ENCODE measurements around the gene ERCC4. TPM values are rescaled to one million over a fixed set of nuclear protein-coding genes. Genes with fewer than 3 reads are reported as not detected.
A peak's percentile ranks its signal among the peaks of the same experiment; 100 is the strongest.

Gene ERCC4
- total RNA-seq, 1 donor from 2014 or later = 11.9 TPM

DNA sequence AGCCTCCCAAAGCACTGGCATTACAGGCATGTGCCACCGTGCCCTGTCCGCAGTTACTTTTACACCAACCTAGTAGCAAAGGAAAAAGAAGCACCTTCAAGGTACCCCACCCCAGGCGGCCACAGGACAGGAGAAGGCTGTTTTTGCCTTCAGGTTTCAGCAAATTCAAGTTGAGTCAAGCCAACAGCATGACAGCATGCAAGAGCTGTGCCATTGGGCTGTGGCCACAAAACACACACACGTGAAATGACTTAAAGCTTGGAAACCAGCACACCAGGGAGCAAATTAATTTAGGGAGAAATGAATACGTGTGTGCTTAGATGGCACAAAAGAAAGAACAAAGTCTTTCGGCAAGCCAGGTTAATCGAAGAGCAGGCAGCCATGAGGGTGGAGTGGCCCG, 39.7 kb downstream of the ERCC4 start:
- Mint-ChIP-seq H3K4me1 (ENCODE audit: low read depth) (peaks cover 22% of the 10 kb centered on the region), H3K27ac (no peak overlapping the region), H3K36me3 (ENCODE audit: low read depth) (no peaks in the 10 kb centered on the region), H3K4me3 (ENCODE audit: low read depth) (no peak overlapping the region), H3K9me3 (no peaks in the 10 kb centered on the region), H3K27me3 (ENCODE audit: low read depth) (peaks cover 14% of the 10 kb centered on the region)
- no peak for DNase-seq (ENCODE audit: low spot score)
- intact Hi-C loops (cut with micrococcal nuclease) = no loop called here

DNA sequence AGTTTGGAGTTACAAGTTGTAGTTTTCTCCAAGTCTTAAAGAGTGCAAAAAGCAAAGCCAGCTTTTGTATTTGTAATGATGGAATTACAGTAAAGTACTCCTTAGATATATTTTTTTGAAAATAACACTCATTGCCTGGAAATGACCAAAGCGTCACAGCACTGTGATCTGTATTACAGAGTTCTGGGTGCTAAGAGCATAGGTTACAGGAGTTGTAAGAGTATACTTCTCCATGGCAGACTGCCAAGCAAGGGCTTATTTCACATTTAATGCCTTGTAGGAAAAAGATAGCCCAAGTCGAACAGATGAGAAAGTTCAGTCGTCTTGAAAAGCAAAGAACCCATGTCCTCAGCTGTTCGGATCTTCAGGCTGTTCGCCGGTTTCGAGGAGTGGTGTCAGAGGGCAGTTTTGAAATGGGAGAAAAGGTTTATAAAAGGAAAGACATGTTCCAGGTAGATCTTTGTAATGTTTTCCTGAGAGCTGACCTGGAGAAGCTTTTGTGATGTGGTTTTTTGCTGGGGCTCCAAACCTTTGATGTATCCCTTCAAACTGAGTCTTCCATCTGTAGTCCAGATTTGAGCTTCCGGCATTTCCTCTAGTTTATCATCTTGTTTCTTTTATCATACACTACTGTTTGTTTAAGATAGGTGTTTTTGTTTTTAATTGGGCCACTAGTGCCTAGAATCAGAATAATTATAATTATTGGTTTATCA, 41.3 kb downstream of the ERCC4 start:
- Mint-ChIP-seq H3K4me1 (ENCODE audit: low read depth) (peaks cover 16% of the 10 kb centered on the region), H3K36me3 (ENCODE audit: low read depth) (no peaks in the 10 kb centered on the region), H3K4me3 (ENCODE audit: low read depth) (no peak overlapping the region), H3K27ac (no peak overlapping the region), H3K27me3 (ENCODE audit: low read depth) (peaks cover 30% of the 10 kb centered on the region), H3K9me3 (no peaks in the 10 kb centered on the region)
- DNase-seq (ENCODE audit: low spot score) = no peak
- intact Hi-C loops (cut with micrococcal nuclease) = no loop called here

DNA sequence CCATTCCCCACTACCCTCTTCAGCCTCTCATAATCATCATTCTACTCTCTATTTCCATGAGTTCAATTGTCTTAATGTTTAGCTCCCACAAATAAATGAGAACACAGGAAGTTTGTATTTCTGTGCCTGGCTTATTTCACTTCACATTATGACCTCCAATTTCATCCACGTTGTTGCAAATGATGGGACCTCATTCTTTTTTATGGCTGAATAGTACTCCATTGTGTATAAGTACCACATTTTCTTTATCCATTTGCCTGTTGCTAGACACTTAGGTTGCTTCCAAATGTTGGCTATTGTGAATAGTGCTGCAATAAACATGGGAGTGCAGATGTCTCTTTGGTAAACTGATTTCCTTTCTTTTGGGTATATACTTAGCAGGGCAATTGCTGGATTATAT, 42.3 kb downstream of the ERCC4 start:
- Mint-ChIP-seq H3K36me3 (ENCODE audit: low read depth) (no peaks in the 10 kb centered on the region), H3K4me3 (ENCODE audit: low read depth) (no peak overlapping the region), H3K9me3 (no peaks in the 10 kb centered on the region), H3K27me3 (ENCODE audit: low read depth) (peaks cover 36% of the 10 kb centered on the region), H3K4me1 (ENCODE audit: low read depth) (peaks cover 8% of the 10 kb centered on the region), H3K27ac (no peak overlapping the region)
- no peak for DNase-seq (ENCODE audit: low spot score)
- intact Hi-C loops (cut with micrococcal nuclease) = no loop called here

DNA sequence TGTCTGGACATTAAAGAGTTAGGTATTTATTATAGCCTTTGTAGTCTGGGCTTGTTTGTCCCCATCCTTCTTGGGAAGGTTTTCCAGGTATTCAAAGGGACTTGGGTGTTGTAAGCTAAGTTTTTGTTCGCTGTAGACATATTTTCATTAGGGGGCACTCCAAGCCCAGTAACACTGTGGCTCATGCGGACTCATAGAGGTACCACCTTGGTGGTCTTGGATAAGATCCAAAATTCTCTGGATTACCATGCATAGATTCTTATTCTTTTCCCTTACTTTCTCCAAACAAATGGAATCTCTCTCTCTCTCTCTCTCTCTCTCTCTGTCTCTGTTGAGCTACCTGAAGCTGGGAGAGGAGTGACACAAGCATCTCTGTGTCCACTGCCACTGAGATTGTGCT, 48.9 kb downstream of the ERCC4 start:
- H3K36me3 Mint-ChIP-seq (ENCODE audit: low read depth) = no peaks in the 10 kb centered on the region
- H3K4me1 Mint-ChIP-seq (ENCODE audit: low read depth) = peaks cover 10% of the 10 kb centered on the region
- no peaks in the 10 kb centered on the region for H3K9me3 Mint-ChIP-seq
- no peak for DNase-seq (ENCODE audit: low spot score)
- no peak overlapping the region for H3K27ac Mint-ChIP-seq
- H3K27me3 Mint-ChIP-seq (ENCODE audit: low read depth) = peaks cover 34% of the 10 kb centered on the region
- H3K4me3 Mint-ChIP-seq (ENCODE audit: low read depth) = no peak overlapping the region
- intact Hi-C loops (cut with micrococcal nuclease) = no loop called here

DNA sequence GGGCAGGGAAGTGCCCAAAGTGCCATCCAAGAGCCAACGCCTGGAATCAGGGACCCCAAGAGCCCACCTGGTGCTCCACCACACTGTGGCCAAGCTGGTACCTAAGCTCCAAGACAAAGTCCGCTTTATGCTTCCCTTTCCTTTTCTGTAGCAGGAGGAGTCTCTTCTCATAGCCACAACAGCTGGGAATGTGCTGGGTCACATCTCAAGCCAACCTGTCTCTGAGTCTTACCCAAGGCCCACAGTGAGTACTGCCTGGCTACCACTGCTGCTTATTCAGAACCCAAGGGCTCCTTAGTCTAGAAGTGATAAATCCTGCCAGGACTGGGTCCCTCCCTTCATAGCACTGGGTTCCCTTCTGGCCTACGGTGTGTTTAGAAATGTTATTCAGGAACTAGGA, 49.8 kb downstream of the ERCC4 start:
- Mint-ChIP-seq H3K4me3 (ENCODE audit: low read depth) (no peak overlapping the region), H3K27me3 (ENCODE audit: low read depth) (peaks cover 30% of the 10 kb centered on the region), H3K9me3 (no peaks in the 10 kb centered on the region), H3K4me1 (ENCODE audit: low read depth) (peaks cover 10% of the 10 kb centered on the region), H3K27ac (no peak overlapping the region), H3K36me3 (ENCODE audit: low read depth) (no peaks in the 10 kb centered on the region)
- DNase-seq (ENCODE audit: low spot score) = no peak
- intact Hi-C loops (cut with micrococcal nuclease) = no loop called here

DNA sequence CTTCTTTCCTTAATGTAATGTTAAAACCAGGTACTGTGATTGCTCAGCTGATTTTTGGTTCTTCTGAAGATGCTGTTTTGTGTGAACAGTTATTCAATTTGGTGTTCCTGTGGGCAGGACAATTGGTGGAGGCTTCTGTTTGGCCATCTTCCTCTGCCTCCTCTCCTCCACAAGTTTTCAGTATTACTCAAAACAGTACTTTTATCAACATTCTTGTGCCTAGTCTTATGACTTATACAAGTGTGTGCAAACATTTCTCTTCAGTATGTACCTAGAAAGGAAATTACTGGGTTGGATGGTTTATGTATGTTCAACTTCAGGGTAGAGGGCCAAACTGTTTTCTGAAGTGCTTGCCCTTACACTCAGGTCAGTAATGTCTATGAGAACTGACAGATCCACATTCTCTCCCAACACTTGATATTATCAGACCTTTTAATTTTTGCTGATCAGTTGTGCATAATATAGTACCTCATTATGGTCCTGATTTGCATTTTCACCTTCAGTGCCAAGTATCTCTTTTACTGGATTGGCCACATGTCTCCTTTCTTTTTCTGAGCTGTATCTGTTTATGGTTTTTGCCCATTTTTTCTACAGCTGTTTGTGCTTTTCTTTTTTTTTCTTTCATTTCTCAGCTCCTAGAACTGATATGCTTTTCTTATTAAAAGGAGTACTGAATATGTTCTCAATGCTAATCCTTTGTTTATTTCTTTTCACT, 50.9 kb downstream of the ERCC4 start:
- Mint-ChIP-seq H3K4me3 (ENCODE audit: low read depth) (no peak overlapping the region), H3K27me3 (ENCODE audit: low read depth) (peaks cover 19% of the 10 kb centered on the region), H3K9me3 (no peaks in the 10 kb centered on the region), H3K27ac (peak overlapping the region; percentile 8), H3K4me1 (ENCODE audit: low read depth) (peaks cover 10% of the 10 kb centered on the region), H3K36me3 (ENCODE audit: low read depth) (no peaks in the 10 kb centered on the region)
- intact Hi-C loops (cut with micrococcal nuclease) = no loop called here
- no peak for DNase-seq (ENCODE audit: low spot score)

DNA sequence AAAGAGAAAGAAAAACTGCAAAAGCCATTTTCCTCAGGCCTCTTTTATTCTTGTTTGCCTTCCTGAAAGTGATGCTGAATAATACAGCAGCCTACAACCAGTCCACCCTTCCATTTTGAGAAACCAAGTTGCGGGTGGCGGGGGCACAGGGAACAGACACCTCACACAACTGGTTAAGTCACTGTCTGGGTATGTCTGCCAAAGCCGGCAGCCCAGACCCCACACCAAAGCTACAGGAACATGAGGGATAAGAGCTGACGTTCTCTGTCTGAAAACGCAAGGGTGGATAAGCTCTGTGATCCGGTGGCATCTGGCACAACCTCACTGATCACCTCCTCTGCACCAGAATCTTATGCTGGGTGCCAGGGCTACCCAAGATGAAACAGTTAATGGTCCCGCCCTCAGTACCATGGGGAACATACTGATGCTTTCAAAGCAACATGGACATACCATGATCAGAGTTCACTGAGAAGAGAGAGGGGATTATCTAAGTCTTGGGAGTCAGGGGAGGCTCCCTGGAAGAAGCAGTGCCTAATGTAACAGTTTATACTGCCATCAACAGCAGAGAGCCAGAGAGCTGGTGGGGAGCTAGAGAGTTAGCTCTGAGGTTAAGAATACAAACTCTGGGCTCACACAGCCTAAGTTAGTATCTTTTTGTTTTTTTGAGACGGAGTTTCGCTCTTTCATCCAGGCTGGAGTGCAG, 53.5 kb downstream of the ERCC4 start:
- intact Hi-C loops (cut with micrococcal nuclease) = no loop called here
- Mint-ChIP-seq H3K4me1 (ENCODE audit: low read depth) (peaks cover 10% of the 10 kb centered on the region), H3K4me3 (ENCODE audit: low read depth) (no peak overlapping the region), H3K27ac (no peak overlapping the region), H3K36me3 (ENCODE audit: low read depth) (no peaks in the 10 kb centered on the region), H3K9me3 (no peaks in the 10 kb centered on the region), H3K27me3 (ENCODE audit: low read depth) (peaks cover 5% of the 10 kb centered on the region)
- no peak for DNase-seq (ENCODE audit: low spot score)

DNA sequence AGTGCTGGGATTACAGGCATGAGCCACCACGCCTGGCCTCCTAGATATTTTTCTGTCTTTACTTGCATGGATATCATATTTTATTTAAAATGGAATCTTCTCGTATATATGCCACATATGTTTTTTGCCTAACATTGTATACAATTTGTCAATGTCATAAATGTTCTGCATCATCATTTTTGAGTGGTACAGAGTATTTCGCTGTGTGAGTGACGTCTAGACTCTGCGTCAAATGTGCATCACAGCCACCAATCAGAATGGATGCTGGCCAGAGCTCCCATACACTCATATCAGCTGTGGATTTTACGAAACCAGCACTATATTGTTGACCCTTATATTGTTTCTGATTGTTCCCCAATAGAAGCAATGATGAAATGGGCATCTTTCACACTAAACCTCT, 57.2 kb downstream of the ERCC4 start:
- Mint-ChIP-seq H3K4me1 (ENCODE audit: low read depth) (no peaks in the 10 kb centered on the region), H3K9me3 (peaks cover 5% of the 10 kb centered on the region)

DNA sequence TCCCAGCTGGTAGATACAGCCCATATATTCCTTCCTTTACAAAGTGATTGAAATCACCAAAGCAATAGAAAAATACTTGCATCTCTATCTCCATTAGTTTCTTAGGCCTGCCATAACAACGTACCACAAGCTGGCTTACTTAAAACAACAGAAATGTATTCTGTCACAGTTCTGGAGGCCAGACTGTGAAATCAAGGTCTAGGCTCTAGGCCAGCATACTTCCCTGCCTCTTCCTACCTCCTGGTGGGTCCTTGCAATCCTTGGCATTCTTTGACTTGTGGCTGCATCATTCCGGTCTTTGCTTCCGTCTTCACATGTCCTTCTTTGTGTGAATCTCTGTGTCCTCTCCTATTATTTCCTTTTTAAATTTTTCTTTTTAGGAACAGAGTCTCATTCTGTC, 62.5 kb downstream of the ERCC4 start:
- Mint-ChIP-seq H3K27me3 (ENCODE audit: low read depth) (no peaks in the 10 kb centered on the region), H3K9me3 (peaks cover 5% of the 10 kb centered on the region), H3K4me3 (ENCODE audit: low read depth) (no peak overlapping the region), H3K4me1 (ENCODE audit: low read depth) (no peaks in the 10 kb centered on the region), H3K27ac (no peak overlapping the region), H3K36me3 (ENCODE audit: low read depth) (no peaks in the 10 kb centered on the region)
- intact Hi-C loops (cut with micrococcal nuclease) = no loop called here
- no peak for DNase-seq (ENCODE audit: low spot score)

More for the DNA sequence above, 57.2 kb downstream of the ERCC4 start:
- H3K27me3 Mint-ChIP-seq (ENCODE audit: low read depth) = no peaks in the 10 kb centered on the region
- no peak overlapping the region for H3K4me3 Mint-ChIP-seq (ENCODE audit: low read depth)
- DNase-seq (ENCODE audit: low spot score) = no peak
- H3K36me3 Mint-ChIP-seq (ENCODE audit: low read depth) = no peaks in the 10 kb centered on the region
- H3K27ac Mint-ChIP-seq = no peak overlapping the region
- intact Hi-C loops (cut with micrococcal nuclease) = no loop called here

DNA sequence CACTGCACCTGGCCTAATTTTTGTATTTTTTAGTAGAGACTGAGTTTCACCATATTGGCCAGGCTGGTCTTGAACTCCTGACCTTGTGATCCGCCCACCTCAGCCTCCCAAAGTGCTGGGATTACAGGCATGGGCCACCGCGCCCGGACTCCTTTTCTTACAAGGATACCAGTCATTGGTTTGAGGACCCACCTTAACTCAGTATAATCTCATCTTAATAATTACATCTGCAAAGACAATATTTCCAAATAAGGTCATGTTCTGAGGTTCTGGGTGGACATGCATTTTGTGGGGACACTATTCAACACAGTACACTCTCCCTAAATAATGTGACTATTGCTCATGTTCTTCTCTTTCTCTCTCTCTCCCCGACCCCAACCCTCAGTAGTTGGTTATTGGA, 63.7 kb downstream of the ERCC4 start:
- intact Hi-C loops (cut with micrococcal nuclease) = no loop called here
- Mint-ChIP-seq H3K4me1 (ENCODE audit: low read depth) (no peaks in the 10 kb centered on the region), H3K27me3 (ENCODE audit: low read depth) (no peaks in the 10 kb centered on the region), H3K36me3 (ENCODE audit: low read depth) (no peaks in the 10 kb centered on the region), H3K27ac (no peak overlapping the region), H3K4me3 (ENCODE audit: low read depth) (no peak overlapping the region), H3K9me3 (peaks cover 5% of the 10 kb centered on the region)
- DNase-seq (ENCODE audit: low spot score) = no peak

DNA sequence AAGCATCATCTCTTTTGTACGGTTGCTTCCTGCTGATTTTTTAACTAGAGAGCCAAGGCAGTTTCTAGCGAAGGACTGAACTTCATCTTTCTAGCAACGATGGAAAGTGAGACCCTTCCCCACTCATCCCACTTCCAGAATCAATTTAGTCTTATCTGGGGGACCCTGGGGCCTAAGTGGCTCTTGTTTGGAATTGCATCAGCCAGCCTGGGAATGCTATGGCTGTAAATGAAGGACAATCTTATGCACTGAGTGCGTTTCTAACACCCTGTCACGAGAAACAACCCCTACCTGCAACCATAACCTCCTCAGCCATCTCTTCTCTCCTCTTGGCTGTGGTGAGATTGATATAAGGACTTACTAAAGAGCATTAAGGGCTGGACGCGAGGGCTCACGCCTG, 64.8 kb downstream of the ERCC4 start:
- no peak for DNase-seq (ENCODE audit: low spot score)
- H3K9me3 Mint-ChIP-seq = peaks cover 5% of the 10 kb centered on the region
- intact Hi-C loops (cut with micrococcal nuclease) = no loop called here
- no peak overlapping the region for H3K4me3 Mint-ChIP-seq (ENCODE audit: low read depth)
- no peaks in the 10 kb centered on the region for H3K4me1 Mint-ChIP-seq (ENCODE audit: low read depth)
- no peak overlapping the region for H3K27ac Mint-ChIP-seq
- H3K27me3 Mint-ChIP-seq (ENCODE audit: low read depth) = no peaks in the 10 kb centered on the region
- H3K36me3 Mint-ChIP-seq (ENCODE audit: low read depth) = no peaks in the 10 kb centered on the region

DNA sequence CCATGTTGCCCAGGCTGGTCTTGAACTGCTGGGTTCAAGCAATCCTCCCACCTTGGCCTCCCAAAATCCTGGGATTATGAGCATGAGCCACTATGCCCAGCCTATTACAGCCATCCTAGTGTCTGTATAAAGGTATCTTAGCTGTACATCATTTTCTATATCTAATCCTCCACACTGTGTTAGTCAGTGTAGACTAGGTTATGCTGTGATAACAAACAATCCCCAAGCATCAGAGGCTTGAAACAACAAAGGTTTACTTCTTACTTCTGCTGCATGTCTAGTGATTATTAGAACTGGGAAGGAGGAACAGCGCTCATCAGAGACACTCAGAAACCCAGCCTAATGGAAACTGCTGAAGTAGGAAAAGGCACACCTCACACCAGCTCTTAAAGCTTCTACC, 68.1 kb downstream of the ERCC4 start:
- H3K9me3 Mint-ChIP-seq = no peaks in the 10 kb centered on the region
- H3K36me3 Mint-ChIP-seq (ENCODE audit: low read depth) = no peaks in the 10 kb centered on the region
- no peak overlapping the region for H3K27ac Mint-ChIP-seq
- H3K27me3 Mint-ChIP-seq (ENCODE audit: low read depth) = no peaks in the 10 kb centered on the region
- no peak for DNase-seq (ENCODE audit: low spot score)
- no peak overlapping the region for H3K4me3 Mint-ChIP-seq (ENCODE audit: low read depth)
- no peaks in the 10 kb centered on the region for H3K4me1 Mint-ChIP-seq (ENCODE audit: low read depth)
- intact Hi-C loops (cut with micrococcal nuclease) = no loop called here

DNA sequence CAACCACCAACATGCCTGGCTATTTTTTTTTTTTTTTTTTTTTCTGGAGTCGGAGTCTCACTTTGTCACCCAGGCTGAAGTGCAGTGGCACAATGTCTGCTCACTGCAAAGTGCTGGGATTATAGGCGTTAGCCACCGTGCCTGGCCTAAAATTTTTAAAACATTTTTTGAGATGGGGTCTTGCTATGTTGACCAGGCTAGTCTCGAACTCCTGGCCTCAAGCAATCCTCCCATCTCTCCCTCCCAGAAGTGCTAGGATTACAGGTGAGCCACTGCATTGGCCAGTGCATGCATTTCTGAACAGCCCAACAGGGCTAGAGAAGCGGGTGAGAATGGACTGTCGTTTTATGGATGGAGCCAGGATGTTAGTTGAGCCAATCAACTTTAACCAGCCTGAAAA, 72.4 kb downstream of the ERCC4 start:
- no peak overlapping the region for H3K4me3 Mint-ChIP-seq (ENCODE audit: low read depth)
- no peaks in the 10 kb centered on the region for H3K9me3 Mint-ChIP-seq
- no peaks in the 10 kb centered on the region for H3K36me3 Mint-ChIP-seq (ENCODE audit: low read depth)
- no peak for DNase-seq (ENCODE audit: low spot score)
- H3K27me3 Mint-ChIP-seq (ENCODE audit: low read depth) = no peaks in the 10 kb centered on the region
- no peak overlapping the region for H3K27ac Mint-ChIP-seq
- H3K4me1 Mint-ChIP-seq (ENCODE audit: low read depth) = no peaks in the 10 kb centered on the region
- intact Hi-C loops (cut with micrococcal nuclease) = no loop called here
